Adipose tissue (tissue), 3 donors: ENCODE measurements around the gene B4GALNT1. TPM values are rescaled to one million over a fixed set of nuclear protein-coding genes. Genes with fewer than 3 reads are reported as not detected.
"Not testable (repeated sequence)": the region's sequence is repeated elsewhere in the genome, so short reads cannot be mapped to it uniquely, and the experiment has no call there.

Experiments used
- H3K27ac ChIP-seq: one replicate; pipeline ENCODE4 v1.5.1; 2013; ENCODE audit warnings: low read depth, low read length
- WGBS, 3 donors: extraction: QIAGEN DNeasy Blood & Tissue Kit; methylation state at CpG; one replicate each; pipeline ENCODE4 v1.1.7; 2013; 5-methylcytosine and 5-hydroxymethylcytosine counted together
- polyA plus RNA-seq, 3 donors: library from polyadenylated mRNA; stranded (reverse); fragments of 200-250 nt; gene quantifications; one replicate each; pipeline ENCODE4 v1.2.3, GENCODE V29; 2013
- donor health status: healthy with polysubstance abuse.
- donor health status: Bipolar disorder and iron deficiency.
- donor health status: healthy.

The B4GALNT1 gene
- 1 to 10 TPM in 1 of 3 donors, under 1 TPM in 2; 0.35 to 2.5 (median 0.70) TPM for polyA plus RNA-seq

DNA sequence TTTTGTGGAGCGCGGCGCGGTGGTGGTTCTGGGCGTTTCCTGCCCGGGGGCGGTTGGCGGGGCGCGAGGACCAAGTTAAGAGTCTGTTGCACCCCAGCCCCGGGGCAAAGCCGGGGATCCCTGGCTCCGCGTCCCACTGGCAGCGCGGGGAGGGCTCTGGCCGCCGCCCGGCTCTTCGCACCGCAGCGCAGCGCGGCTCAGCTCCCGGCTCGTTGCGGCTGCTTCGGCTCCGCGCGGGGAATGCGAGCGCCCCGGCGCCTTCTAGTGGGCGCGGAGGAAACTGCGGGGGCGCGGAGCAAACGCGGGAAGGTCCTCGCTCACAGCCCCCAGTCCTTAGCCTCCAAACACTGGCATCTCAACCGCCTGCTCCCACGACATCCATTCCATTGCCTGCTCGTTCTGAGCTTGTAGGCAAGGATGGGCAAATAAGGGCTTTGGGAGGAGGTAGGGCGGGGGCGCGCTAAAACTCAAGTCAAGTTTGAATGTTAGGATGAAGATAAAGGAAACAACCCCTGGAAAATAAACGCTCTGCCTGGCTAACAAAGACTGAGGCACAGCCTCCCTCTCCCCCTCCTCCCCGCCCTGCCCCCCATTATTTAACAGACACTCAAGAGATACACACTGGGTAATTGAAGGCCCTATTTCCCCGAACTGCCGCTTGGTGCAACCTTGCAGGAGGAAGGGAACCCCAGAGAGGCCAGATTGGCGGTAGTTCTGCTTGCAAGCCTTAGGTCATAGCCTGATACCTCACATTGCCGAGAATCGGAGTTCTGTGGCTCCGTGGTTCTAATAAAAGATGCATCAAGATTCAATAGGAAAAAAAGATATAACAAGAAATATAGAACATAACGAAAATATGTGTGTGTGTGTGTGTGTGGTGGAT is at the start of gene B4GALNT1:
TSS of gene B4GALNT1 (minus strand) at position 244 of the 883 bp plus-strand sequence. CDS start 1,069 bp downstream, outside the sequence.
- H3K27ac ChIP-seq, result no peak within 1 kb of the TSS
- WGBS, 3 donors, result 2 to 3% (median 3%) methylated on average over 50 to 58 of the region's 58 CpGs

DNA sequence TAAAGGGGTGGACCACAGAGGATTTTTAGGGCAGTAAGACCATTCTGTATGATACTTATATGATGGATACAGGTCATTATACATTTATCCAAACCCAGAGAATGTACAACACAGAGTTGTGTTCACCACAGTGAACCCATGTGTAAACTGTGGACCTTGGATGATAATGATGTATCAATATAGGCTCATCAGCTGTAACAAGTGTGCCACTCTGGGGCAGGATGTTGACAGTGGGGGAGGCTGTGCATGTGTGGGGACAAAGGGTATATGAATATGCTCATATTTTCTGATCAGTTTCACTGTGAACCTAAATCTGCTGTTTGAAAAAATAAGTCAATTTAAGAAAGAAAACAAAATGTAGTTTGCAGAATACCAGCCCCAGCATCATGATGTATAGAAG is 46.7 kb upstream of the B4GALNT1 start:
- H3K27ac ChIP-seq, result no peak overlapping the region

DNA sequence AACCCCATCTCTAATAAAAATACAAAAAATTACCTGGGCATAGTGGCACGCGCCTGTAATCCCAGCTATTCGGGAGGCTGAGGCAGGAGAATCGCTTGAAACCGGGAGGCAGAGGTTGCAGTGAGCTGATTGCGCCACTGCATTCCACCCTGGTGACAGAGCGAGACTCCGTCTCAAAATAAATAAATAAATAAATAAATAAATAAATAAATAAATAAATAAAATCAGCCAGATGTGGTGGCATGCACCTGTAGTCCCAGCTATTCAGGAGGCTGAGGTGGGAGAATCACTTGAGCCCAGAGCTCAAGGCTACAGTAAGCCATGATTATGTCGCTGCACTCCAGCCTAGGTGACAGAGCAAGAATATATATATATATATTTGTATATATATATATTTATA is 44.9 kb upstream of the B4GALNT1 start:
- WGBS, 3 donors, result 91 to 92% (median 91%) methylated on average over 9 of the region's 9 CpGs
- H3K27ac ChIP-seq, result not testable (repeated sequence)

DNA sequence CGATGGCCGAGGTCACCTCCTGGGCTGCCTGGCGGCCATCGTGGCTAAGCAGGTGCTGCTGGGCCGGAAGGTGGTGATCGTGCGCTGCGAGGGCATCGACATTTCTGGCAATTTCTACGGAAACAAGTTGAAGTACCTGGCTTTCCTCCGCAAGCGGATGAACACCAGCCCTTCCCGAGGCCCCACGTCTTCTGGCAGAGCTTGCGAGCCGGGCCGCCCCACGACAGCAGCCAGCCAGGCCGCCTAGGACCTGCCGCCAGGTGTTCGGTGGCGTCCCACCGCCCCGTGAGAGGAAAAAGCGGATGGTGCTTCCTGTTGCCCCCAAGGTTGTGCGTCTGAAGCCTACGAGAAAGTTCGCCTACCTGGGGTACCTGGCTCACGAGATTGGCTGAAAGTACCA is 41.7 kb upstream of the B4GALNT1 start:
- H3K27ac ChIP-seq, result no peak overlapping the region
- WGBS, 3 donors, result 90 to 92% (median 91%) methylated on average over 28 to 29 of the region's 29 CpGs

DNA sequence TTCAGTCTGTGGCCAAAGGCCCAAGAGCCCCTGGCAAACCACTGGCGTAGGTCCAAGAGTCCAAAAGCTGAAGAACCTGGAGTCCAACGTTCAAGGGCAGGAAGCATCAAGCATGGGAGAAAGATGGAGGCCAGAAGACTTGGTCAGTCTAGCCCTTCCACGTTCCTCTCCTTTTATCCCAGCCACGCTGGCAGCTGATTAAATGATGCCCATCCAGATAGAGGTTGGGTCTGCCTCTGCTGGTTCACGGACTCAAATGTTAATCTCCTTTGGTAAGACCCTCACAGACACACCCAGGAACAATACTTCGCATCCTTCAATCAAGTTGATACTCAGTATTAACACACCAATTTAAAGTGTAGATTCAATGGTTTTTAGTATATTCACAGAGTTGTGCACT is 39.8 kb upstream of the B4GALNT1 start:
- H3K27ac ChIP-seq, result no peak overlapping the region
- 77 to 86% (median 85%) methylated on average over 6 of the region's 6 CpGs for WGBS, 3 donors

DNA sequence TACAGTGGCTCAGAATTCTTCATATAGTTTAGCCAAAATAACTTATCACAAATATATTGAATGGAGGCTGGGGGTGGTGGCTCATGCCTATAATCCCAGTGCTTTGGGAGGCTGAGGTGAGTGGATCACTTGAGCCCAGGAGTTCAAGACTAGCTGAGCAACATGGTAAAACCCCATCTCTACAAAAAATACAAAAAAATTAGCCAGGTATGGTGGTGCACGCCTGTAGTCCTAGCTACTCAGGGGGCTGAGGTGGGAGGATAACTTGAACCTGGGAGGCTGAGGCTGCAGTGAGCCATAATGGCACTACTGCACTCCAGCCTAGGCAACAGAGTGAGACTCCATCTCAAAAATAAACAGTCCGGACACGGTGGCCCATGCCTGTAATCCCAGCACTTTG is 38.8 kb upstream of the B4GALNT1 start:
- WGBS, 3 donors, result 90 to 98% (median 94%) methylated on average over 3 of the region's 3 CpGs

DNA sequence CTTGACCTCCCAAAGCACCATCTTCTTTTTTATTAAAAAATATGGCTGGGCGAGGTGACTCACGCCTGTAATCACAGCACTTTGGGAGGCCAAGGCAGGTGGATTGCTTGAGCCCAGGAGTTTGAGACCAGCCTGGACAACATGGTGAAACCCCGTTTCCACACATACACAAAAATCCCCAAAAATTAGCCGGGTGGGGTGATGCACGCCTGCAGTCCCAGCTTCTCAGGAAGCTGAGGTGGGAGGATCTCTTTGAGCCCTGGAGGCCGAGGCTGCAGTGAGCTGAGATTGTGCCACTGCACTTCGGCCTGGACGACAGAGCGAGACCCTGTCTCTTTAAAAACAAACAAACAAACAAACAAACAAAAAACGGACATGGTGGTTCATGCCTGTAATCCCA is 36.7 kb upstream of the B4GALNT1 start:
- not testable (repeated sequence) for H3K27ac ChIP-seq
- WGBS, 3 donors, result 82 to 89% (median 85%) methylated on average over 10 of the region's 10 CpGs

More for the DNA sequence above, 38.8 kb upstream of the B4GALNT1 start:
- not testable (repeated sequence) for H3K27ac ChIP-seq

DNA sequence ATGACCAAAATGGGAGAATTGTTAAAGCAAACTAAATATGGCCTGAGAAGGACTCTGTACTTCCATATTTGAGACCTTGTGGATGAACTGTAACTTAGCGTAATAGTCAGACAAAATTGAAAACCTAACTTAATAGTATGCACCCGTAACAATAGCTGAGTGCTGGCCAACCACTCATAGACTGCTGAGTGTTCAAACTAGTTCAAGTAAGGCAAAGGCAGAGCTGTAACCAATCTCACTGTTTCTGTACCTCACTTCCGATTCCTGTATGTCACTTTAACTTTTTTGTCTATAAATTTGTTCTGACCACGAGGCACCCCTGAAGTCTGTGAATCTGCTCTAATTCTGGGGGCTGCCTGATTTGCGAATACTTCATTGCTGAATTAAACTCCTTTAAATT is 33.9 kb upstream of the B4GALNT1 start:
- H3K27ac ChIP-seq, result no peak overlapping the region
- 72 to 81% (median 81%) methylated on average over 5 of the region's 5 CpGs for WGBS, 3 donors

DNA sequence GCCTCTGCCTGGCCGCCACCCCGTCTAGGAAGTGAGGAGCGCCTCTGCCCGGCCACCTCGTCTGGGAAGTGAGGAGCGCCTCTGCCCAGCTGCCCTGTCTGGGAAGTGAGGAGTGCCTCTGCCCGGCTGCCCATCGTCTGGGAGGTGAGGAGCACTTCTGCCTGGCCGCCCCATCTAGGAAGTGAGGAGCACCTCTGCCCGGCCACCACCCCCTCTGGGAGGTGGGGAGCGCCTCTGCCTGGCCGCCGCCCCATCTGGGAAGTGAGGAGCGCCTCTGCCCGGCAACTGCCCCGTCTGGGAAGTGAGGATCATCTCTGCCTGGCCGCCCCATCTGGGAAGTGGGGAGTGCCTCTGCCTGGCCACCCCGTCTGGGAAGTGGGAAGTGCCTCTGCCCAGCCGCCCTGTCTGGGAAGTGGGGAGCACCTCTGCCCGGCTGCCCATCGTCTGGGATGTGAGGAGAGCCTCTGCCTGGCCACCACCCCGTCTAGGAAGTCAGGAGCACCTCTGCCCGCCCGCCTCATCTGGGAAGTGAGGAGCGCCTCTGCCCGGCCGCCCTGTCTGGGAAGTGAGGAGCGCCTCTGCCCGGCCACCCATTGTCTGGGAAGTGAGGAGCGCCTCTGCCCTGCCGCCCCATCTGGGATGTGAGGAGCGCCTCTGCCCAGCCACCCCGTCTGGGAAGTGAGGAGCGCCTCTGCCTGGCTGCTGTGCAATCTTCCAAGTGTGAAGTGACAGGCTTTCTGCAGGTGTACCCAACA is 32.2 kb upstream of the B4GALNT1 start:
- 87 to 89% (median 87%) methylated on average over 32 to 34 of the region's 34 CpGs for WGBS, 3 donors
- not testable (repeated sequence) for H3K27ac ChIP-seq

DNA sequence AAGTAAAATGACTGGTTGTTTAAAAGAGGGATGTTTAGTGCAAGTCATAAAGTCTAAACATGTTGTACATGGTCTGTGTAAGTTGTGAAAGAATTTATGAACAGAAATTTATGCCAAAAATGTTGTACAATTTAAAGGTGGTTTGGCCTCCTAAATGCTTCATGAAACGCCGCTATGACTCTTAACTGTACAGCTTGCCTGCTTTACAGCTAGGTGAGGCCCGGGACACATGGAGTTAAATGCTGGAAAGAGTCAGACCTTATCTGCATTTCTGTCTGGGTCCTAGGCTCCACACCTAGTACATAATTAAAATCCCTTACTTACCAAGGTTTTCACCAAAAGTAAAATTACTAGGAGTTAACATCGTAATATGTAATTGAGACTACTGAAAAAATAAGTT is 28.4 kb upstream of the B4GALNT1 start:
- WGBS, 3 donors, result 82 to 93% (median 87%) methylated on average over 4 of the region's 4 CpGs
- H3K27ac ChIP-seq, result no peak overlapping the region

DNA sequence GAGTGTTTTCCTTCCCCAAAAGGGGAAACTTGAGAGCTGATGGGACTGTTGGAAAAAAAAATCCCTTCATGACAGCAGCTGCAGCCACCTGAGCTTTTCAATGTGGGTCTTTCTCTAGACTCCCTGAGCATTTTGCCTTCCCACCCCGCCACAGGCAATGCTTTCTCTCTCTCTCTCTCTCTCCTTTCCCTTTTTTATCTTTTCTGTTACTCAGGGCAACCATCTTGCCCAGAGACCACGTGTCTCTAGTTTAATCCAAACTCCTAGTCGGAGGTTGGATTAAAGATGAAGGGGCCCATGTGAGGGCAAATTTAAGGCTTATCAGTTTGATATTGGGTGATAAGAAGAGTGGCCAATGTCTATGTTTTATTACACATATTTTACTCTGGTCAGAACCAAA is 25.9 kb upstream of the B4GALNT1 start:
- H3K27ac ChIP-seq, result no peak overlapping the region
- WGBS, 3 donors, result 54 to 59% (median 58%) methylated on average over 3 of the region's 3 CpGs

DNA sequence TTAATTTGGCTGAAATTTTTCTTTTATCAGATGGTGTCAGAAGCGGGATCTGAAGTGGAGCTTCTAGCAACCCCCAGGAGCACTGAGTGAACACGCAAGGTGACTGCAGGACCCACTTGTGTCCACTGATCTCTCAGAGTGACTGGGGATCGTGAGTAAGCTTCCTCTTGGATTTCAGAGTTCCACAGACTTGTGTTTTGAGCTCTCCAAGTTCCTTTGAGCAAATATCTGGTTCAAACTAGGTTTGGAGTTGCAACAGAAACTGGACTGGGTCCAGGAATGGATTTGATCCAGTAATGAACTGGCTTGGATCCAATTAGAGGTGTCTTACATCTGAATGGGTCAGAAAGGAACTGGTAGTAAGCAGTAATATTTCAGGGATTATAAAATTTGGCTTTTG is 24.7 kb upstream of the B4GALNT1 start:
- H3K27ac ChIP-seq, result no peak overlapping the region
- 28 to 62% (median 59%) methylated on average over 3 of the region's 3 CpGs for WGBS, 3 donors

DNA sequence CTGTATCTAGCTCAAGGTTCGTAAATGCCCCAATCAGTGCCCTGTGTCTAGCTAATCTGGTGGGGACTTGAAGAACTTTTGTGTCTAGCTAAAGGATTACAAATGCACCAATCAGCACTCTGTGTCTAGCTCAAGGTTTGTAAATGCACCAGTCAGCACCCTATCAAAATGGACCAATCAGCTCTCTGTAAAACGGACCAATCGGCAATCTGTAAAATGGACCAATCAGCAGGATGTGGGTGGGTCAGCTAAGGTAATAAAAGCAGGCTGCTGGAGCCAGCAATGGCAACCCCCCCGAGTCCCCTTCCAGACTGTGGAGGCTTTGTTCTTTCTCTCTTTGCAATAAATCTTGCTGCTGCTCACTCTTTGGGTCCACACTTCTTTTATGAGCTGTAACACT is 23.4 kb upstream of the B4GALNT1 start:
- H3K27ac ChIP-seq, result not testable (repeated sequence)
- 78 to 84% (median 81%) methylated on average over 4 of the region's 4 CpGs for WGBS, 3 donors

DNA sequence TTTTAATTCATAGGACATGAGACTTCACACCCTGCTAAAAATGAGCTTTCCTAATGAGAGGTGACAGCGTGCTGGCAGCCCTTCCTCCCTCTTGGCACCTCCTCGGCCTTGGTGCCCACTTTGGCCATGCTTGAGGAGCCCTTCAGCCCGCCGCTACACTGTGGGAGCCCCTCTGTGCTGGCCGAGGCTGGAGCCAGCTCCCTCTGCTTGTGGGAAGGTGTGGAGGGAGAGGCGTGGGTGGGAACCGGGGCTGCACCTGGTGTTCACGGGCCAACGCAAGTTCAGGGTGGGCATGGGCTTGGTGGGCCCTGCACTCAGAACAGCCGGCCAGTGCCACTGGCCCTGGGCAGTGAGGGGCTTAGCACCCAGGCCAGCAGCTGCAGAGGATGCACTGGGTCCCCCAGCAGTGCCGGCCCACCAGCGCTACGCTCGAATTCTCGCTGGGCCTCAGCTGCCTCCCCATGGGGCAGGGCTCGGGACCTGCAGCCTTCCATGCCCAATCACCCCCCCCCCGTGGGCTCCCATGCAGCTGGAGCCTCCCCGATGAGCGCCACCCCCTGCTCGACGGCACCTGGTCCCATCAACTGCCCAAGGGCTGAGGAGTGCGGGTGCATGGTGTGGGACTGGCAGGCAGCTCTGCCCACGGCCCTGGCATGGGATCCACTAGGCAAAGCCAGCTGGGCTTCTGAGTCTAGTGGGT is 22.7 kb upstream of the B4GALNT1 start:
- 83 to 86% (median 84%) methylated on average over 22 to 23 of the region's 23 CpGs for whole genome bisulfite sequencing, 3 donors
- H3K27ac ChIP-seq, result no peak overlapping the region

DNA sequence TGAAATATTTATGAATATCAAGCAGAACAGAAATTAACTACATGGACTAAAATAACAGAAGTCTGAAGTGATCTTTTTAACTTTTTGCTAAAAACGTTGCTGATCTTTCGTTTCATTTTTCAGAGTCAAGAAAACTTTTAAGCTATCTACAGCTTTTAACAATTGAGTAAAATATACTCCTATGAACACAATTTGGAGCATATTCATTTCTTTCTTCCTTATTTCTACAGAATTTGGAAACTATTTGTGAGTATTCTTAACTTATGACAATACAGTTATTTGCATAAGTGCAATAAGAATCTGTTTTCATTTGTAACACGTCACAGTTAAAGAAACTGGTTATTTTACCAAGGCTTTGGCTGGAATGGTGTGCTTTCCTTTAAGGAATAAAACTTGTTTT is 21.0 kb upstream of the B4GALNT1 start:
- H3K27ac ChIP-seq, result no peak overlapping the region
- 57 to 67% (median 65%) methylated on average over 3 of the region's 3 CpGs for WGBS, 3 donors

DNA sequence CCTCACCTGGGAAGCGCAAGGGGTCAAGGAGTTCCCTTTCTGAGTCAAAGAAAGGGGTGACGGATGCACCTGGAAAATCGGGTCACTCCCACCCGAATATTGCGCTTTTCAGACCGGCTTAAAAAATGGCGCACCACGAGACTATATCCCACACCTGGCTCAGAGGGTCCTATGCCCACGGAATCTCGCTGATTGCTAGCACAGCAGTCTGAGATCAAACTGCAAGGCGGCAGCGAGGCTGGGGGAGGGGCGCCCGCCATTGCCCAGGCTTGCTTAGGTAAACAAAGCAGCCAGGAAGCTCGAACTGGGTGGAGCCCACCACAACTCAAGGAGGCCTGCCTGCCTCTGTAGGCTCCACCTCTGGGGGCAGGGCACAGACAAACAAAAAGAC is 13.7 kb upstream of the B4GALNT1 start:
- not testable (repeated sequence) for H3K27ac ChIP-seq
- WGBS, 3 donors, result 84 to 100% (median 100%) methylated on average over 2 to 7 of the region's 15 CpGs

DNA sequence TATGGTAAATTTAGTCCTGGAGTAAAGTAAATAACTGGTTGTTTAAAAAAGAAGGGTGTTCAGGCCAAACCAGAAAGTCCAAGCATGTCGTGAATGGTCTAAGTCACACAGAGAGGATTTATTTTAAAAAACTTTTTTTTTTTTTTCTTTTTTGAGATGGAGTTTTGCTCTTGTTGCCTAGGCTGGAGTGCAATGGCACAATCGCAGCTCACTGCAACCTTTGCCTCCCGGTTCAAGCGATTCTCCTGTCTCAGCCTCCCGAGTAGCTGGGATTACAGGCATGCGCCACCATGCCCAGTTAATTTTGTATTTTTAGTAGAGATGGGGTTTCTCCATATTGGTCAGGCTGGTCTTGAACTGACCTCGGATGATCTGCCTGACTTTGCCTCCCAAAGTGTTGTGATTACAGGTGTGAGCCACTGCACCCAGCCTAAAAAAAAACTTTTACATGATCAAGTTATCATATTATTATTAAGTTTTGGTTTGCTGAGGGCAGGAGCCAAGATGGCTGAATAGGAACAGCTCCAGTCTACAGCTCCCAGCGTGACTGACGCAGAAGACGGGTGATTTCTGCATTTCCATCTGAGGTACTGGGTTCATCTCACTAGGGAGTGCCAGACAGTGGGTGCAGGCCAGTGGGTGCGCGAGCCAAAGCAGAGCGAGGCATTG is 13.1 kb upstream of the B4GALNT1 start:
- 64 to 79% (median 77%) methylated on average over 11 to 13 of the region's 13 CpGs for WGBS, 3 donors
- H3K27ac ChIP-seq, result not testable (repeated sequence)

DNA sequence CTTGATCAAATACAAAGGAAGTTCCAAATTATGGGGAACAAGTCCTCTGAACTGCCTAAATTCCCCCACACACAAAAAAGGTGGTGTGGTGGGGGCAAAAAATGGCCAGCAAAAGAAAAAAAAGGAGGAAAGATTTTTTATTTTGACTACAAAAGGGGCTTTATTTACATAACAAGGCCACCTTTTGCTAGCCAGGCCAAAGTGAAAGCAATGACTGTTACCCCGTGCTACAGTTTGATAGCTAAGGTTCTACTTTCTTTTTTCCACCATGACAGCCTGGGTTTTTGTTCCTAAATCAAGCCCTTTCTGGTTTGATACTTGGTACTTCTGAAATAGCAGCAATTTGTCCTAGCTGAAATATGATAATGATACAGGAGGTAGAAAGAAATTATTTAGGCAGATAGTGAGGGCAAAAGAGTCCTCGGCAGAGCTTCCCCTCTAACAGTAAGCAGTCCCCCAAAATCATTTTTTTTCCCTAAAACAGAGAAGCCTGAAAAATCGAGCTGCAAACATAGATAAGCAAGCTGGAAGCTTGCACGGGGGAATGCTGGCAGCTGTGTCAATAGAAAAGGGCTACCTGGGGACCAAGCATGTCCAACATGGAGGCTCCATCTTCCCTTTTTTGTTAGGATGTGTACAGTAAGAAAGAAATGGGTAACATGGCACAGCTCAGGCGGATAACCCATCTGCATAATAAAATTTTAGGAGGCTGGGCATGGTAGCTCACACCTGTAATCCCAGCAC is 8.9 kb upstream of the B4GALNT1 start:
- WGBS, 3 donors, result 35 to 58% (median 51%) methylated on average over 5 of the region's 5 CpGs
- no peak overlapping the region for H3K27ac ChIP-seq
